ENCODE measurements around the gene PTCRA. TPM values are rescaled to one million over a fixed set of nuclear protein-coding genes. Genes with fewer than 3 reads are reported as not detected.
"Not testable (repeated sequence)": the region's sequence is repeated elsewhere in the genome, so short reads cannot be mapped to it uniquely, and the experiment has no call there.

Gene PTCRA
- total RNA-seq, 2 donors from 2014 or later, result not detected

DNA sequence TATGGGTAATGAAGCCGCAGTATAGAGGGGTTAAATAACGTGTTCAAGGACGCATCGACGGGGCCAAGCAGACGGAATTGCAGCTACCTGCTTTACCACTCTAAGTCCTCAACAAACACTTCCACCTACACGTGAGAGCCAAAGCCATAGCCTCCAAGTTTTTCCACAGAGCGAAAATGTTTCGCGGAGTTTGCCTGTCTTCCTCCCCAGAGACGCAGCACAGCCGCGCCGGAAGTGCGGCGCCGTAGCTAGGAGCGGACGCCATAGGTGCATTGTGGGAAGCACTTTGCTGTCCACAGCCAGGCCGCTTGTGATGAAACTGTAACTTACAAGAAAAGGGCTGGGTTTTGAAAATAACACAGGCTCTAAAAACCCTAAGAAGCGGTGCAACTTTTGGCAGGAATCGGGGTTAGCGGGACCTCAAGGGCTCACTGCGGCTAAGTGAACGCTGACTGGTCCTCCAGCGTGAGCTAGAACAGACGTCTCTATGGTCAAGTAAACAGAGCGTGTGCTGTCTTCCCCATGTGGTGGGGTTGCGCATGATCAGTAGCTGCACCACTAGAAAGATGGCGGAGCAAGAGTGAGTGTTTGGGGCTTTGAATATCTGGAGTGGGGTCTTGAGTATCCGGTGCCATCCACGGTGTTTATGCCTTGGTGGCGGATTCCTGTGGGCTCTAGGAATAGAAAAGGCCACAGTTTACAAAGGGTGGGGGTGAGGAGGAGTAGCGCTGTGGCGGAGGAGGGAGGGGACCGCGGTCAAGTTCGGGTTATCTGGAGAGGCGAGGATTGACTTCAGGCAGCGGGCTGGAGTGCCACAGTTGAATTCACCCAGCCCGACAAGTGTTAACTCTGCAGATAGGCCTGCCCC is 36.2 kb upstream of the PTCRA start, which contains the start of gene RPL7L1:
RPL7L1 (plus strand) TSS at position 245 of the 868 bp plus-strand sequence; CDS start at position 540, 295 bp downstream.
- peak within 1 kb of the TSS; percentile 83 for H3K4me3 ChIP-seq
- TF ChIP-seq, protein P1, sequence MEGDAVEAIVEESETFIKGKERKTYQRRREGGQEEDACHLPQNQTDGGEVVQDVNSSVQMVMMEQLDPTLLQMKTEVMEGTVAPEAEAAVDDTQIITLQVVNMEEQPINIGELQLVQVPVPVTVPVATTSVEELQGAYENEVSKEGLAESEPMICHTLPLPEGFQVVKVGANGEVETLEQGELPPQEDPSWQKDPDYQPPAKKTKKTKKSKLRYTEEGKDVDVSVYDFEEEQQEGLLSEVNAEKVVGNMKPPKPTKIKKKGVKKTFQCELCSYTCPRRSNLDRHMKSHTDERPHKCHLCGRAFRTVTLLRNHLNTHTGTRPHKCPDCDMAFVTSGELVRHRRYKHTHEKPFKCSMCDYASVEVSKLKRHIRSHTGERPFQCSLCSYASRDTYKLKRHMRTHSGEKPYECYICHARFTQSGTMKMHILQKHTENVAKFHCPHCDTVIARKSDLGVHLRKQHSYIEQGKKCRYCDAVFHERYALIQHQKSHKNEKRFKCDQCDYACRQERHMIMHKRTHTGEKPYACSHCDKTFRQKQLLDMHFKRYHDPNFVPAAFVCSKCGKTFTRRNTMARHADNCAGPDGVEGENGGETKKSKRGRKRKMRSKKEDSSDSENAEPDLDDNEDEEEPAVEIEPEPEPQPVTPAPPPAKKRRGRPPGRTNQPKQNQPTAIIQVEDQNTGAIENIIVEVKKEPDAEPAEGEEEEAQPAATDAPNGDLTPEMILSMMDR (IDR thresholded peaks at IDR 0.05), result no peak
- H3K27ac ChIP-seq, result peak within 1 kb of the TSS; percentile 85 to 96
- peak; percentile 97 for ATAC-seq (ENCODE audit: insufficient number of reproducible peaks, low FRiP score, low read depth)
- peak; percentile 53 for DNase-seq (ENCODE audit: low spot score)
- H3K4me1 ChIP-seq (ENCODE audit: control insufficient read depth in 1 of 2, low read depth in 2 of 2), result peaks cover 13 to 19% of the 10 kb centered on the region in 2 donors
- peaks cover 13% of the 10 kb centered on the region for H3K36me3 ChIP-seq
- no peaks in the 10 kb centered on the region for H3K27me3 ChIP-seq (replicated peaks; ENCODE audit: insufficient read depth)
- no peaks in the 10 kb centered on the region for H3K9me3 ChIP-seq

DNA sequence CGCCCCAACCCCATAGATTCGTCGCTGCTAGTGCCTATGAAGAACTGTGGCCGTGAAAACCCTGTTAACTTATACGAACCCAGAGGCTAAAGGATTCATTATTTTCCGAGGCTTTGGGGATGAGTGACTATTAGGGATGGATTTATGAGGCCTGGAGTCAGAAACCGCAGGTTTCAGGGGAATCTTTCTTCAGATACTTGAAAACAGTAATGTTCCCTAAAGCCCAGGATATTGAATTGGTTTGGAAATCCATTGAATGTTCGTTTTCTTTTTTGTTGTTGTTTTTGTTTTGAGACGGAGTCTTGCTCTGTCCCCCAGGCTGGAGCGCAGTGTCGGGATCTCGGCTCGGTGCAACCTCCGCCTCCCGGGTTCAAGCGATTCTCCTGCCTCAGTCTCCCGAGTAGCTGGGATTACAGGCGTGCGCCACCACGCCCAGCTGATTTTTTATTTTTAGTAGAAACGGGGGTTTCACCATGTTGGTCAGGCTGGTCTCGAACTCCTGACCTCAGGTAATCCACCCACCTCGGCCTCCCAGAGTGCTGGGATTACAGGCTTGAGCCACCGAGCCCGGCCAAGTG is 35.5 kb upstream of the PTCRA start:
- not testable (repeated sequence) for H3K9me3 ChIP-seq; DNase-seq (ENCODE audit: low spot score); ATAC-seq (ENCODE audit: insufficient number of reproducible peaks, low FRiP score, low read depth); H3K27me3 ChIP-seq (replicated peaks; ENCODE audit: insufficient read depth)
- Histone ChIP-seq H3K27ac (peak overlapping the region; percentile 85 to 96), H3K4me3 (peak overlapping the region; percentile 83), H3K4me1 (ENCODE audit: control insufficient read depth in 1 of 2, low read depth in 2 of 2) (peaks cover 13 to 19% of the 10 kb centered on the region in 2 donors), H3K36me3 (peaks cover 20% of the 10 kb centered on the region)

DNA sequence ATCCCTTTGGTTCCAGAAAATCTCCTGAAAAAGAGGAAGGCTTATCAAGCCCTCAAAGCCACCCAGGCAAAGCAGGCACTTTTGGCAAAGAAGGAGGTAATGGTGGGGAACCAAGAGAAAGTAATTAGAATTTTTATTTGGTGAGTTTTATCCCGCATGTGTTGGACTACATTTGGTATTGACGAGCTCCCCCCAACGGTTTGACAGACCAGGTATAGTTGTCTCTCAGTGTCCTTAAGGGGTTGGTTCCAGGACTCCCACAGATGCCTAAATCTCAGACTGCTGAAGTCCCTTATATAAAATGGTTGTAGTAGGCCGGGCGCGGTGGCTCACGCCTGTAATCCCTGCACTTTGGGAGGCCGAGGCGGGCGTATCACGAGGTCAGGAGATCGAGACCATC is 35.0 kb upstream of the PTCRA start:
- peak overlapping the region; percentile 85 to 96 for H3K27ac ChIP-seq
- peaks cover 13 to 19% of the 10 kb centered on the region in 2 donors for H3K4me1 ChIP-seq (ENCODE audit: control insufficient read depth in 1 of 2, low read depth in 2 of 2)
- H3K36me3 ChIP-seq, result peaks cover 26% of the 10 kb centered on the region
- ATAC-seq (ENCODE audit: insufficient number of reproducible peaks, low FRiP score, low read depth); H3K9me3 ChIP-seq; H3K27me3 ChIP-seq (replicated peaks; ENCODE audit: insufficient read depth); DNase-seq (ENCODE audit: low spot score): not testable (repeated sequence)
- H3K4me3 ChIP-seq, result peak overlapping the region; percentile 83

DNA sequence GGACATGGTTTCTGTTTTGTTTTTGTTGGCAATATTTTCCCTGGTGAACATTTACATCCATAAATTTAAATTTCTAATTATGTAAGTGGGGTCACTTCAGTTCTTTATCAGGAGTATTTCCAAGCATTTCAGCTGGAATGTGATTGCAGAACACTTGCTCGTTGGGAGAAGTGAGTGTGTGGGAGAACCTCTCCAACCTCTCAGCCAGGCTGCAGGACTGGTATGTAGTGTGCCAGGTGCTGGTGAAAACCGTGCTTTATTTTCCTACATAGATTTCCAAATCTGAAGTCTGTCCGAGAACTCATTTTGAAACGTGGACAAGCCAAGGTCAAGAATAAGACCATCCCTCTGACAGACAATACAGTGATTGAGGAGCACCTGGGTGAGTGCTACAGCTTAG is 30.2 kb upstream of the PTCRA start:
- no peaks in the 10 kb centered on the region for H3K9me3 ChIP-seq
- no peak overlapping the region for H3K4me3 ChIP-seq
- peaks cover 37% of the 10 kb centered on the region for H3K36me3 ChIP-seq
- DNase-seq (ENCODE audit: low spot score) (no peak), ATAC-seq (ENCODE audit: insufficient number of reproducible peaks, low FRiP score, low read depth) (no peak)
- no peaks in the 10 kb centered on the region for H3K27me3 ChIP-seq (replicated peaks; ENCODE audit: insufficient read depth)
- TF ChIP-seq, protein P1 (IDR thresholded peaks at IDR 0.05), result no peak
- no peak overlapping the region for H3K27ac ChIP-seq
- peaks cover 11 to 20% of the 10 kb centered on the region in 2 donors for H3K4me1 ChIP-seq (ENCODE audit: control insufficient read depth in 1 of 2, low read depth in 2 of 2)

DNA sequence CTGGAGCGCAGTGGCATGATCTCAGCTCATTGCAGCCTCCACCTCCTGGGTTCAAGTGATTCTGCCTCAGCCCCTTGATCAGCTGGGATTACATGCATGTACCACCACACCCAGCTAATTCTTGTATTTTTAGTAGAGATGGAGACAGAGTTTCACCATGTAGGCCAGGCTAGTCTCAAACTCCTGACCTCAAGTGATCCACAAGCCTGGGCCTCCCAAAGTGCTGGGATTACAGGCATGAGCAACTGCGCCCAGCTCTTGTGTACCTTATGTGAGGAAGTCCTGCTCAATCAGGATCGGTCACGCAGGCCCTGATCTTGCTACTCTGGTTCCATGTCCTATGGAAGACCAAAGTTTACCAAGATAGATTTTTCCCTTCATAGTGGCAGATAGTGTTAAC is 27.7 kb upstream of the PTCRA start:
- H3K27ac ChIP-seq; ATAC-seq (ENCODE audit: insufficient number of reproducible peaks, low FRiP score, low read depth); H3K9me3 ChIP-seq; DNase-seq (ENCODE audit: low spot score); H3K27me3 ChIP-seq (replicated peaks; ENCODE audit: insufficient read depth); H3K4me3 ChIP-seq: not testable (repeated sequence)
- H3K36me3 ChIP-seq, result peaks cover 36% of the 10 kb centered on the region
- peaks cover 10 to 17% of the 10 kb centered on the region in 2 donors for H3K4me1 ChIP-seq (ENCODE audit: control insufficient read depth in 1 of 2, low read depth in 2 of 2)

DNA sequence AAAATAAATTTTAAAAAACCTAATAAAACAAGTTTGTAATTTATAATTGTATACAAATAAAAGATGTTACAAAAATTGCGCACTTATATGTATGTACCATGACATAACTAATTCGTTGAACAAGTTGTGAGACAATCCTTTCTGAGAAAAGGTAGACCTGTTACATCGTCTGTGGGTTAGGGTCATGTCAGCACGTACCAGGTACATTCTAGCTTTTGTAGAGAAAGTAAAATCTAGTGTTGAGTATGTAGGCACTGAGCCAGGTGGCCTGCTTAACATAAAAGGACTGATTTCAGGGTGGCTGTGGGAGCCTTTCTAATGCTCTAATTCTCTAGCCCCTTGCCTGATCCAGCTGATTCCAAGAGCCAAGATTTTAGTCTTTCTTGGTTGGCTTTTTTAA is 26.0 kb upstream of the PTCRA start:
- TF ChIP-seq, protein P1 (IDR thresholded peaks at IDR 0.05), result no peak
- Histone ChIP-seq H3K9me3 (no peaks in the 10 kb centered on the region), H3K27me3 (replicated peaks; ENCODE audit: insufficient read depth) (no peaks in the 10 kb centered on the region), H3K27ac (peak overlapping the region; percentile 85 to 92), H3K4me1 (ENCODE audit: control insufficient read depth in 1 of 2, low read depth in 2 of 2) (peaks cover 10 to 17% of the 10 kb centered on the region in 2 donors), H3K36me3 (peaks cover 21% of the 10 kb centered on the region), H3K4me3 (peak overlapping the region; percentile 81)
- no peak for ATAC-seq (ENCODE audit: insufficient number of reproducible peaks, low FRiP score, low read depth)
- no peak for DNase-seq (ENCODE audit: low spot score)

All from thoracic aorta (tissue), 2 donors.